GM23338 (cell line): Measurements from ENCODE around the gene SLC2A9. TPM values are rescaled to one million over a fixed set of nuclear protein-coding genes. Genes with fewer than 3 reads are reported as not detected.

Experiments
- ATAC-seq: fragments of 200-7000 bp; cut with Tn5 transposase; 3 replicates; pipeline ENCODE4 v1.9.1; 2020
- DNase-seq: peaks from one replicate; pipeline ENCODE4 v3.0.0-alpha.2; 2015; ENCODE audit warnings: low spot score
- H2AFZ ChIP-seq: fragments of 200-600 bp; sonication (generic); 2 replicates; pipeline ENCODE4 v1.8.0; 2016; ENCODE audit warnings: antibody characterized with exemption, mild to moderate bottlenecking, moderate library complexity
- H3F3A ChIP-seq: fragments of 200-600 bp; sonication (generic); replicated peaks from 2 replicates; pipeline ENCODE4 v1.8.0; 2017; ENCODE audit warnings: antibody characterized with exemption, mixed run types, low read depth
- H3K27ac ChIP-seq: fragments of 200-600 bp; sonication (generic); 2 replicates; pipeline ENCODE4 v1.6.1; 2016; ENCODE audit warnings: low read depth
- H3K27me3 ChIP-seq: fragments of 200-600 bp; sonication (generic); 2 replicates; pipeline ENCODE4 v1.8.0; 2016; ENCODE audit warnings: mild to moderate bottlenecking, mixed run types, moderate library complexity; ENCODE audit not compliant: insufficient read depth
- H3K36me3 ChIP-seq: fragments of 200-600 bp; sonication (generic); 2 replicates; pipeline ENCODE4 v1.8.0; 2016; ENCODE audit warnings: mild to moderate bottlenecking; ENCODE audit not compliant: insufficient read depth
- H3K4me1 ChIP-seq: fragments of 200-600 bp; sonication (generic); 2 replicates; pipeline ENCODE4 v1.8.0; 2016; ENCODE audit warnings: mild to moderate bottlenecking, moderate library complexity; ENCODE audit not compliant: insufficient read depth
- H3K4me2 ChIP-seq: fragments of 200-600 bp; sonication (generic); 2 replicates; pipeline ENCODE4 v1.7.1; 2017; ENCODE audit warnings: mixed run types
- H3K4me3 ChIP-seq: fragments of 200-600 bp; sonication (generic); 2 replicates; pipeline ENCODE4 v1.6.1; 2016; ENCODE audit warnings: mixed run types
- H3K79me2 ChIP-seq: fragments of 200-600 bp; sonication (generic); replicated peaks from 2 replicates; pipeline ENCODE4 v1.8.0; 2017; ENCODE audit warnings: mild to moderate bottlenecking; ENCODE audit not compliant: insufficient read depth
- H3K9me2 ChIP-seq: fragments of 200-600 bp; sonication (generic); 2 replicates; pipeline ENCODE4 v1.8.0; 2017; ENCODE audit not compliant: insufficient read depth
- H4K20me1 ChIP-seq: fragments of 200-600 bp; sonication (generic); replicated peaks from 2 replicates; pipeline ENCODE4 v1.8.0; 2017; ENCODE audit warnings: mild to moderate bottlenecking; ENCODE audit not compliant: insufficient read depth
- H3K27ac Mint-ChIP-seq: 2 replicates; pipeline ENCODE4 v1.8.0; 2020; ENCODE audit warnings: inconsistent platforms, mild to moderate bottlenecking, moderate library complexity, mixed read lengths
- H3K27me3 Mint-ChIP-seq: 3 replicates; pipeline ENCODE4 v1.8.0; 2022; ENCODE audit warnings: low read depth, mild to moderate bottlenecking, moderate library complexity, mixed read lengths, inconsistent platforms; ENCODE audit not compliant: insufficient read depth, poor library complexity
- H3K36me3 Mint-ChIP-seq: 3 replicates; pipeline ENCODE4 v1.8.0; 2021; ENCODE audit warnings: low read depth, mild to moderate bottlenecking, inconsistent platforms, moderate library complexity, mixed read lengths
- H3K4me1 Mint-ChIP-seq: 3 replicates; pipeline ENCODE4 v1.8.0; 2020; ENCODE audit warnings: mild to moderate bottlenecking, inconsistent platforms, mixed read lengths
- H3K4me3 Mint-ChIP-seq: 3 replicates; pipeline ENCODE4 v1.8.0; 2021; ENCODE audit warnings: moderate library complexity, mild to moderate bottlenecking, inconsistent platforms, mixed read lengths
- H3K9me3 Mint-ChIP-seq: 3 replicates; pipeline ENCODE4 v1.8.0; 2020; ENCODE audit warnings: moderate library complexity, mild to moderate bottlenecking, inconsistent platforms, mixed read lengths
- CREB1 ChIP-seq: fragments of 250-450 bp; sonication (Bioruptor Pico); IDR thresholded peaks from 2 replicates; pipeline ENCODE4 v1.5.0; 2020; ENCODE audit warnings: low read depth, mild to moderate bottlenecking, moderate library complexity
- CTCF ChIP-seq, 2 experiments: fragments of 200-600 bp in 1 of 2; sonication (generic) in 1 of 2; conservative IDR thresholded peaks; 2 replicates each; pipeline versions ENCODE4 v1.5.1 to v1.6.1; 2016 to 2017; ENCODE audit warnings: antibody characterized with exemption in 2 of 2, low read depth in 2 of 2, mild to moderate bottlenecking in 2 of 2, moderate library complexity in 1 of 2
- ETS1 ChIP-seq: IDR thresholded peaks from 2 replicates; pipeline ENCODE4 v1.6.1; 2016; ENCODE audit warnings: antibody characterized with exemption
- EZH2 ChIP-seq: fragments of 200-600 bp; sonication (generic); IDR thresholded peaks from one replicate; pipeline ENCODE4 v1.8.0; 2017; ENCODE audit warnings: antibody characterized with exemption, mild to moderate bottlenecking, low read depth; ENCODE audit not compliant: unreplicated experiment
- EZH2phosphoT487 ChIP-seq: fragments of 200-600 bp; sonication (generic); IDR thresholded peaks from one replicate; pipeline ENCODE4 v1.8.1; 2018; ENCODE audit warnings: antibody characterized with exemption; ENCODE audit not compliant: unreplicated experiment
- NANOG ChIP-seq: IDR thresholded peaks from 2 replicates; pipeline ENCODE4 v1.6.1; 2016; ENCODE audit warnings: antibody characterized with exemption, borderline replicate concordance
- POLR2AphosphoS5 ChIP-seq: IDR thresholded peaks from 2 replicates; pipeline ENCODE4 v1.6.1; 2016; ENCODE audit warnings: antibody characterized with exemption, low read depth
- REST ChIP-seq: IDR thresholded peaks from one replicate; pipeline ENCODE4 v1.6.1; 2018; ENCODE audit warnings: antibody characterized with exemption; ENCODE audit not compliant: unreplicated experiment
- ZNF114 ChIP-seq: fragments of 250-450 bp; sonication (Bioruptor Pico); IDR thresholded peaks from 2 replicates; pipeline ENCODE4 v1.5.0; 2020; ENCODE audit warnings: mild to moderate bottlenecking, moderate library complexity
- ZNF331 ChIP-seq: fragments of 250-450 bp; sonication (Bioruptor Pico); IDR thresholded peaks from 2 replicates; pipeline ENCODE4 v1.5.0; 2020; ENCODE audit warnings: low read depth, mild to moderate bottlenecking, moderate library complexity
- ZNF462 ChIP-seq: fragments of 250-450 bp; sonication (Bioruptor Pico); IDR thresholded peaks from 2 replicates; pipeline ENCODE4 v1.5.0; 2020; ENCODE audit warnings: mild to moderate bottlenecking, moderate library complexity
- polyA plus RNA-seq: library from polyadenylated mRNA; unstranded; fragments of >200 nt; fragmentation: Nextera tagmentation; extraction: Ambion mirVana; gene quantifications from 2 replicates; pipeline ENCODE4 v1.2.1, GENCODE V29; 2016
- total RNA-seq: library from RNA; depleted of rRNA; stranded (reverse); fragments of >200 nt; shearing (Covaris generic); gene quantifications from 2 replicates; pipeline ENCODE4 v1.2.3, GENCODE V29; 2014

Gene SLC2A9
- total and polyA plus RNA-seq, 2 experiments from 2014 or later: 0.21 to 0.40 TPM

GRCh38 chr4:9861561-9861960, 159.7 kb downstream of the SLC2A9 start:
- TF ChIP-seq POLR2AphosphoS5 (no peak), ZNF114 (no peak), CREB1 (CRISPR knock-in tag) (no peak), ZNF331 (CRISPR knock-in tag) (no peak), EZH2 (no peak), EZH2phosphoT487 (no peak), ZNF462 (no peak), ETS1 (no peak), NANOG (no peak), CTCF (conservative IDR thresholded peaks at IDR 0.05; ENCODE audit: low read depth in 2 of 2) (no peak), REST (no peak)
- H3K4me3 ChIP-seq: no peak overlapping the region
- Mint-ChIP-seq H3K27me3 (peaks cover 3% of the 10 kb centered on the region), H3K4me3 (no peak overlapping the region), H3K27ac (no peak overlapping the region), H3K4me1 (no peaks in the 10 kb centered on the region), H3K36me3 (no peaks in the 10 kb centered on the region), H3K9me3 (peaks cover 5% of the 10 kb centered on the region; the same call in 2 of the 3 replicates)
- ATAC-seq (no peak), DNase-seq (no peak)
- H3K4me2 ChIP-seq: no peak overlapping the region
- no peaks in the 10 kb centered on the region for H4K20me1 ChIP-seq
- H3K4me1 ChIP-seq: no peaks in the 10 kb centered on the region
- no peaks in the 10 kb centered on the region for H3K27me3 ChIP-seq
- H3K79me2 ChIP-seq: no peaks in the 10 kb centered on the region
- no peaks in the 10 kb centered on the region for H3F3A ChIP-seq
- H3K36me3 ChIP-seq: no peaks in the 10 kb centered on the region
- H2AFZ ChIP-seq: no peak overlapping the region
- H3K27ac ChIP-seq: no peak overlapping the region
- no peaks in the 10 kb centered on the region for H3K9me2 ChIP-seq
